22Rv1 (cell line): ENCODE data around the gene ESPL1.
A peak's percentile ranks its signal among the peaks of the same experiment; 100 is the strongest.

Experiments
- H3K27ac ChIP-seq: fragments of 450-650 bp; 2 replicates; pipeline ENCODE4 v1.5.1; 2017
- CTCF ChIP-seq: fragments of 450-650 bp; IDR thresholded peaks from 2 replicates; pipeline ENCODE4 v1.5.1; 2017; ENCODE audit warnings: mild to moderate bottlenecking
- ZFX ChIP-seq: fragments of 450-650 bp; IDR thresholded peaks from 2 replicates; pipeline ENCODE4 v1.6.1; 2017; ENCODE audit warnings: antibody characterized with exemption, borderline replicate concordance

Gene ESPL1

GRCh38 chr12:53226815-53227214, 41.3 kb upstream of the ESPL1 start:
- TF ChIP-seq ZFX = no peak
- no peak for TF ChIP-seq CTCF
- no peak overlapping the region for H3K27ac ChIP-seq

- no peak for TF ChIP-seq ZFX
- no peak for TF ChIP-seq CTCF
- no peak overlapping the region for H3K27ac ChIP-seq
These were observed 40.8 kb upstream of the ESPL1 start for GRCh38 chr12:53227341-53227740.

- TF ChIP-seq ZFX = no peak
- no peak for TF ChIP-seq CTCF
- H3K27ac ChIP-seq = no peak overlapping the region
These were observed 40.3 kb upstream of the ESPL1 start for GRCh38 chr12:53227836-53228235.

GRCh38 chr12:53229454-53229853, 38.6 kb upstream of the ESPL1 start:
- TF ChIP-seq ZFX = no peak
- no peak for TF ChIP-seq CTCF

GRCh38 chr12:53230108-53230845, 37.8 kb upstream of the ESPL1 start:
- no peak for TF ChIP-seq ZFX
- no peak for TF ChIP-seq CTCF
- H3K27ac ChIP-seq = peak overlapping the region; percentile 99

More at GRCh38 chr12:53229454-53229853, 38.6 kb upstream of the ESPL1 start:
- H3K27ac ChIP-seq = peak overlapping the region; percentile 99

GRCh38 chr12:53231671-53231920, 36.5 kb upstream of the ESPL1 start:
- H3K27ac ChIP-seq = peak overlapping the region; percentile 99
- TF ChIP-seq CTCF (no peak), ZFX (no peak)

- peak within 1 kb of the TSS; percentile 99 for H3K27ac ChIP-seq
- TF ChIP-seq ZFX (no peak), CTCF (no peak)
These were observed 36.0 kb upstream of the ESPL1 start, which contains the start of gene RARG for GRCh38 chr12:53231921-53232645. Gene RARG (minus strand): TSS chr12:53232209. CDS start chr12:53227545, 4,664 bp downstream.
